SKM-1 (cell line): ENCODE results near the gene RNF169.
"Not testable (repeated sequence)": the region's sequence is repeated elsewhere in the genome, so short reads cannot be mapped to it uniquely, and the experiment has no call there.

Experiments
- DNase-seq: peaks from one replicate; lab custom pipeline; 2025; ENCODE audit not compliant: unreplicated experiment; lab: John Stamatoyannopoulos, UW

The RNF169 gene

GRCh38 chr11:74726547-74727182 is 22.0 kb upstream of the RNF169 start:
- DNase-seq = peak; percentile 45

- no peak for DNase-seq
Measured at GRCh38 chr11:74729397-74729796, 19.3 kb upstream of the RNF169 start.

- DNase-seq = no peak
Measured at GRCh38 chr11:74730571-74731260, 17.9 kb upstream of the RNF169 start.

- DNase-seq = no peak
Measured at GRCh38 chr11:74731301-74732094, 17.2 kb upstream of the RNF169 start, which contains the start of gene CHRDL2. Gene CHRDL2, minus strand, starts transcription at chr11:74731426. Its CDS starts 538 bp downstream, at chr11:74730888.

GRCh38 chr11:74734559-74734925 is 14.1 kb upstream of the RNF169 start:
- DNase-seq = no peak

GRCh38 chr11:74735365-74735928 is 13.2 kb upstream of the RNF169 start:
- no peak for DNase-seq

- DNase-seq = no peak
Measured at GRCh38 chr11:74736031-74736430, 12.6 kb upstream of the RNF169 start.

- peak; percentile 31 for DNase-seq
Measured at GRCh38 chr11:74739546-74740270, 8.9 kb upstream of the RNF169 start.

- no peak for DNase-seq
Measured at GRCh38 chr11:74742070-74742469, 6.6 kb upstream of the RNF169 start.

GRCh38 chr11:74743640-74744039 is 5.0 kb upstream of the RNF169 start:
- DNase-seq = no peak

- DNase-seq = no peak
Measured at GRCh38 chr11:74744277-74744676, 4.4 kb upstream of the RNF169 start.

GRCh38 chr11:74746868-74747267 is 1.8 kb upstream of the RNF169 start:
- no peak for DNase-seq

- DNase-seq = peak; percentile 77
Measured at GRCh38 chr11:74749127-74749964, 697 bp downstream of the RNF169 start.

GRCh38 chr11:74749965-74750296 is 1.3 kb downstream of the RNF169 start:
- no peak for DNase-seq

- not testable (repeated sequence) for DNase-seq
Measured at GRCh38 chr11:74750598-74750997, 1.9 kb downstream of the RNF169 start.

GRCh38 chr11:74751303-74751702 is 2.7 kb downstream of the RNF169 start:
- DNase-seq = no peak

GRCh38 chr11:74754507-74755252 is 6.0 kb downstream of the RNF169 start:
- no peak for DNase-seq

GRCh38 chr11:74755395-74755995 is 6.8 kb downstream of the RNF169 start:
- no peak for DNase-seq

GRCh38 chr11:74756571-74756970 is 7.9 kb downstream of the RNF169 start:
- no peak for DNase-seq
